GM23338 (cell line): ENCODE measurements around the gene KATNIP. TPM values are rescaled to one million over a fixed set of nuclear protein-coding genes. Genes with fewer than 3 reads are reported as not detected.

Source experiments
- ATAC-seq: fragments of 200-7000 bp; cut with Tn5 transposase; 3 replicates; pipeline ENCODE4 v1.9.1; 2020
- DNase-seq: peaks from one replicate; pipeline ENCODE4 v3.0.0-alpha.2; 2015; ENCODE audit warnings: low spot score
- H2AFZ ChIP-seq: fragments of 200-600 bp; sonication (generic); 2 replicates; pipeline ENCODE4 v1.8.0; 2016; ENCODE audit warnings: antibody characterized with exemption, mild to moderate bottlenecking, moderate library complexity
- H3F3A ChIP-seq: fragments of 200-600 bp; sonication (generic); replicated peaks from 2 replicates; pipeline ENCODE4 v1.8.0; 2017; ENCODE audit warnings: antibody characterized with exemption, mixed run types, low read depth
- H3K27ac ChIP-seq: fragments of 200-600 bp; sonication (generic); 2 replicates; pipeline ENCODE4 v1.6.1; 2016; ENCODE audit warnings: low read depth
- H3K27me3 ChIP-seq: fragments of 200-600 bp; sonication (generic); 2 replicates; pipeline ENCODE4 v1.8.0; 2016; ENCODE audit warnings: mild to moderate bottlenecking, mixed run types, moderate library complexity; ENCODE audit not compliant: insufficient read depth
- H3K36me3 ChIP-seq: fragments of 200-600 bp; sonication (generic); 2 replicates; pipeline ENCODE4 v1.8.0; 2016; ENCODE audit warnings: mild to moderate bottlenecking; ENCODE audit not compliant: insufficient read depth
- H3K4me1 ChIP-seq: fragments of 200-600 bp; sonication (generic); 2 replicates; pipeline ENCODE4 v1.8.0; 2016; ENCODE audit warnings: mild to moderate bottlenecking, moderate library complexity; ENCODE audit not compliant: insufficient read depth
- H3K4me2 ChIP-seq: fragments of 200-600 bp; sonication (generic); 2 replicates; pipeline ENCODE4 v1.7.1; 2017; ENCODE audit warnings: mixed run types
- H3K4me3 ChIP-seq: fragments of 200-600 bp; sonication (generic); 2 replicates; pipeline ENCODE4 v1.6.1; 2016; ENCODE audit warnings: mixed run types
- H3K79me2 ChIP-seq: fragments of 200-600 bp; sonication (generic); replicated peaks from 2 replicates; pipeline ENCODE4 v1.8.0; 2017; ENCODE audit warnings: mild to moderate bottlenecking; ENCODE audit not compliant: insufficient read depth
- H3K9me2 ChIP-seq: fragments of 200-600 bp; sonication (generic); 2 replicates; pipeline ENCODE4 v1.8.0; 2017; ENCODE audit not compliant: insufficient read depth
- H4K20me1 ChIP-seq: fragments of 200-600 bp; sonication (generic); replicated peaks from 2 replicates; pipeline ENCODE4 v1.8.0; 2017; ENCODE audit warnings: mild to moderate bottlenecking; ENCODE audit not compliant: insufficient read depth
- H3K27ac Mint-ChIP-seq: 2 replicates; pipeline ENCODE4 v1.8.0; 2020; ENCODE audit warnings: inconsistent platforms, mild to moderate bottlenecking, moderate library complexity, mixed read lengths
- H3K27me3 Mint-ChIP-seq: 3 replicates; pipeline ENCODE4 v1.8.0; 2022; ENCODE audit warnings: low read depth, mild to moderate bottlenecking, moderate library complexity, mixed read lengths, inconsistent platforms; ENCODE audit not compliant: insufficient read depth, poor library complexity
- H3K36me3 Mint-ChIP-seq: 3 replicates; pipeline ENCODE4 v1.8.0; 2021; ENCODE audit warnings: low read depth, mild to moderate bottlenecking, inconsistent platforms, moderate library complexity, mixed read lengths
- H3K4me1 Mint-ChIP-seq: 3 replicates; pipeline ENCODE4 v1.8.0; 2020; ENCODE audit warnings: mild to moderate bottlenecking, inconsistent platforms, mixed read lengths
- H3K4me3 Mint-ChIP-seq: 3 replicates; pipeline ENCODE4 v1.8.0; 2021; ENCODE audit warnings: moderate library complexity, mild to moderate bottlenecking, inconsistent platforms, mixed read lengths
- H3K9me3 Mint-ChIP-seq: 3 replicates; pipeline ENCODE4 v1.8.0; 2020; ENCODE audit warnings: moderate library complexity, mild to moderate bottlenecking, inconsistent platforms, mixed read lengths
- CREB1 ChIP-seq: fragments of 250-450 bp; sonication (Bioruptor Pico); IDR thresholded peaks from 2 replicates; pipeline ENCODE4 v1.5.0; 2020; ENCODE audit warnings: low read depth, mild to moderate bottlenecking, moderate library complexity
- EZH2 ChIP-seq: fragments of 200-600 bp; sonication (generic); IDR thresholded peaks from one replicate; pipeline ENCODE4 v1.8.0; 2017; ENCODE audit warnings: antibody characterized with exemption, mild to moderate bottlenecking, low read depth; ENCODE audit not compliant: unreplicated experiment
- NANOG ChIP-seq: IDR thresholded peaks from 2 replicates; pipeline ENCODE4 v1.6.1; 2016; ENCODE audit warnings: antibody characterized with exemption, borderline replicate concordance
- ZNF331 ChIP-seq: fragments of 250-450 bp; sonication (Bioruptor Pico); IDR thresholded peaks from 2 replicates; pipeline ENCODE4 v1.5.0; 2020; ENCODE audit warnings: low read depth, mild to moderate bottlenecking, moderate library complexity
- polyA plus RNA-seq: library from polyadenylated mRNA; unstranded; fragments of >200 nt; fragmentation: Nextera tagmentation; extraction: Ambion mirVana; gene quantifications from 2 replicates; pipeline ENCODE4 v1.2.1, GENCODE V29; 2016
- total RNA-seq: library from RNA; depleted of rRNA; stranded (reverse); fragments of >200 nt; shearing (Covaris generic); gene quantifications from 2 replicates; pipeline ENCODE4 v1.2.3, GENCODE V29; 2014
- TF ChIP-seq, protein P1 (sequence below): fragments of 250-450 bp; sonication (Bioruptor Pico); IDR thresholded peaks from 2 replicates; pipeline ENCODE4 v1.5.0; 2020; ENCODE audit warnings: mild to moderate bottlenecking, moderate library complexity
- TF ChIP-seq, protein P2 (sequence below): IDR thresholded peaks from one replicate; pipeline ENCODE4 v1.6.1; 2018; ENCODE audit warnings: antibody characterized with exemption; ENCODE audit not compliant: unreplicated experiment

The KATNIP gene
- total and polyA plus RNA-seq, 2 experiments from 2014 or later: 7.0 to 11.8 TPM

DNA sequence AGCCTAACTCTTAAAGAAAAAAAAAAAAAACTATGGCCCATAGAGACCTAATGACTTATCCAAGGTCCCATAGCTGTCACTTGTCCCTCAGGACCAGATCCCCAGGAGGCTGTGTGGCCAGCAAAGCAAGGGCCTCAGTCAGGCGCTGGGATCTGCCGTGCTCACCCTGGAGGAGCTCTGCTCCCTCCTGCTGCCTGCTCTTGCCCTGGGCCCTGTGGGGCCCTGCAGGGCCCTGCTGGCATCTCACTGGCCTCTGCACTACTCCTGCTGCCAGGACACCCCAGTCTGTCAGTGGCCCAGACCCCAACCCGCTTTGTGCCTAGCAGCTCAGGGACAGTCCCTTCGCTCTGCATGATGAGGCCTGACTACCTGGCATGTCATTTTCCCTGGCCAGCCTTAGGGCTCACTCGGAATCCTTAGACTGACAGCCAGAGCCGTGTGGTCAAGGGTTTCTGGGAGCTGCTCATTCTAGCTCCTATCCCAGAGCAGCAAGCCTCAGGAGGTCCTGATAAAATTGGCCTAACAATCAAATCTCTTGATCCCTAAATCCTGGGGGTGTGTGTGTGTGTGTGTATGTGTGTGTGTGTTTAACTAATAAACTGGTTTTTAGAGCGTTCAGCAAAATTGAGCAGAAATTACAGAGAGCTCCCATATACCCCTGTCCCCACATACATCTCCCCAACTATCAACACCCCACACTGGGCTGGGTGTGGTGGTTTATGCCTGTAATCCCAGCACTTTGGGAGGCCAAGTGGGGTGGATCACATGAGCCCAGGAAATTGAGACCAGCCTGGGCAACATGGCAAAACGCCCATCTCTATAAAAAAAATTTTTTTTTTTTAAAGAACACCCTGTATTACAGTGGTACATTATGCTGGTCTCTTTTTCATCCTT lies 21.7 kb downstream of the KATNIP start (continued):
- TF ChIP-seq, protein P1, sequence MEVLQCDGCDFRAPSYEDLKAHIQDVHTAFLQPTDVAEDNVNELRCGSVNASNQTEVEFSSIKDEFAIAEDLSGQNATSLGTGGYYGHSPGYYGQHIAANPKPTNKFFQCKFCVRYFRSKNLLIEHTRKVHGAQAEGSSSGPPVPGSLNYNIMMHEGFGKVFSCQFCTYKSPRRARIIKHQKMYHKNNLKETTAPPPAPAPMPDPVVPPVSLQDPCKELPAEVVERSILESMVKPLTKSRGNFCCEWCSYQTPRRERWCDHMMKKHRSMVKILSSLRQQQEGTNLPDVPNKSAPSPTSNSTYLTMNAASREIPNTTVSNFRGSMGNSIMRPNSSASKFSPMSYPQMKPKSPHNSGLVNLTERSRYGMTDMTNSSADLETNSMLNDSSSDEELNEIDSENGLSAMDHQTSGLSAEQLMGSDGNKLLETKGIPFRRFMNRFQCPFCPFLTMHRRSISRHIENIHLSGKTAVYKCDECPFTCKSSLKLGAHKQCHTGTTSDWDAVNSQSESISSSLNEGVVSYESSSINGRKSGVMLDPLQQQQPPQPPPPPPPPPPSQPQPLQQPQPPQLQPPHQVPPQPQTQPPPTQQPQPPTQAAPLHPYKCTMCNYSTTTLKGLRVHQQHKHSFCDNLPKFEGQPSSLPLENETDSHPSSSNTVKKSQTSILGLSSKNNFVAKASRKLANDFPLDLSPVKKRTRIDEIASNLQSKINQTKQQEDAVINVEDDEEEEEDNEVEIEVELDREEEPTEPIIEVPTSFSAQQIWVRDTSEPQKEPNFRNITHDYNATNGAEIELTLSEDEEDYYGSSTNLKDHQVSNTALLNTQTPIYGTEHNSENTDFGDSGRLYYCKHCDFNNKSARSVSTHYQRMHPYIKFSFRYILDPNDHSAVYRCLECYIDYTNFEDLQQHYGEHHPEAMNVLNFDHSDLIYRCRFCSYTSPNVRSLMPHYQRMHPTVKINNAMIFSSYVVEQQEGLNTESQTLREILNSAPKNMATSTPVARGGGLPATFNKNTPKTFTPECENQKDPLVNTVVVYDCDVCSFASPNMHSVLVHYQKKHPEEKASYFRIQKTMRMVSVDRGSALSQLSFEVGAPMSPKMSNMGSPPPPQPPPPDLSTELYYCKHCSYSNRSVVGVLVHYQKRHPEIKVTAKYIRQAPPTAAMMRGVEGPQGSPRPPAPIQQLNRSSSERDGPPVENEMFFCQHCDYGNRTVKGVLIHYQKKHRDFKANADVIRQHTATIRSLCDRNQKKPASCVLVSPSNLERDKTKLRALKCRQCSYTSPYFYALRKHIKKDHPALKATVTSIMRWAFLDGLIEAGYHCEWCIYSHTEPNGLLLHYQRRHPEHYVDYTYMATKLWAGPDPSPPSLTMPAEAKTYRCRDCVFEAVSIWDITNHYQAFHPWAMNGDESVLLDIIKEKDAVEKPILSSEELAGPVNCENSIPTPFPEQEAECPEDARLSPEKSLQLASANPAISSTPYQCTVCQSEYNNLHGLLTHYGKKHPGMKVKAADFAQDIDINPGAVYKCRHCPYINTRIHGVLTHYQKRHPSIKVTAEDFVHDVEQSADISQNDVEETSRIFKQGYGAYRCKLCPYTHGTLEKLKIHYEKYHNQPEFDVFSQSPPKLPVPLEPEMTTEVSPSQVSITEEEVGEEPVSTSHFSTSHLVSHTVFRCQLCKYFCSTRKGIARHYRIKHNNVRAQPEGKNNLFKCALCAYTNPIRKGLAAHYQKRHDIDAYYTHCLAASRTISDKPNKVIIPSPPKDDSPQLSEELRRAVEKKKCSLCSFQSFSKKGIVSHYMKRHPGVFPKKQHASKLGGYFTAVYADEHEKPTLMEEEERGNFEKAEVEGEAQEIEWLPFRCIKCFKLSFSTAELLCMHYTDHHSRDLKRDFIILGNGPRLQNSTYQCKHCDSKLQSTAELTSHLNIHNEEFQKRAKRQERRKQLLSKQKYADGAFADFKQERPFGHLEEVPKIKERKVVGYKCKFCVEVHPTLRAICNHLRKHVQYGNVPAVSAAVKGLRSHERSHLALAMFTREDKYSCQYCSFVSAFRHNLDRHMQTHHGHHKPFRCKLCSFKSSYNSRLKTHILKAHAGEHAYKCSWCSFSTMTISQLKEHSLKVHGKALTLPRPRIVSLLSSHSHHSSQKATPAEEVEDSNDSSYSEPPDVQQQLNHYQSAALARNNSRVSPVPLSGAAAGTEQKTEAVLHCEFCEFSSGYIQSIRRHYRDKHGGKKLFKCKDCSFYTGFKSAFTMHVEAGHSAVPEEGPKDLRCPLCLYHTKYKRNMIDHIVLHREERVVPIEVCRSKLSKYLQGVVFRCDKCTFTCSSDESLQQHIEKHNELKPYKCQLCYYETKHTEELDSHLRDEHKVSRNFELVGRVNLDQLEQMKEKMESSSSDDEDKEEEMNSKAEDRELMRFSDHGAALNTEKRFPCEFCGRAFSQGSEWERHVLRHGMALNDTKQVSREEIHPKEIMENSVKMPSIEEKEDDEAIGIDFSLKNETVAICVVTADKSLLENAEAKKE (CRISPR knock-in tag): no peak
- TF ChIP-seq EZH2 (no peak), NANOG (no peak), CREB1 (CRISPR knock-in tag) (no peak)

DNA sequence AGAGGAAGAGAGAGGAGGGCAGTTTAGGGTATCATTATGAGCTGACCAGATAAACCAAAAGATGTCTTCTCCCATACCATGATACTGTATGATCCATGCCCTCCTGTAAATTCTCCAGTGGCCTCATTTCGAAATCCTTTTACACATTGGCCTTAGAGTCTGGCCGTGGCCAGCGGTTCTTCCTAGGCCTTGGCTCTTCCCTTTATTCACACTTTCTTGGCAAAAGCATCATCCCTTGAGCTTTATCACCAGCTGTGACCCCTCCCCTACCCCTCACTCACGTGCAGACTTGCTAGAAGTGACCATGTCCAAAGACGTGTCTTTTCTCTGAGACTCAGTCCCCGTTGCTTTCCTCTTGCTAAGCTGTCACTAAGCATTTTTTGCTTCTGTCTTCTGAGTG lies 22.8 kb downstream of the KATNIP start:
- Mint-ChIP-seq H3K27ac (no peak overlapping the region), H3K9me3 (no peaks in the 10 kb centered on the region), H3K36me3 (no peaks in the 10 kb centered on the region), H3K4me1 (no peaks in the 10 kb centered on the region), H3K27me3 (no peaks in the 10 kb centered on the region), H3K4me3 (no peak overlapping the region)
- H3K27ac ChIP-seq: no peak overlapping the region
- H3K36me3 ChIP-seq: no peaks in the 10 kb centered on the region
- no peaks in the 10 kb centered on the region for H3K27me3 ChIP-seq
- ATAC-seq (no peak), DNase-seq (no peak)
- H3K9me2 ChIP-seq: no peaks in the 10 kb centered on the region
- no peaks in the 10 kb centered on the region; the same call in 1 of the 2 replicates for H4K20me1 ChIP-seq
- no peaks in the 10 kb centered on the region for H3K79me2 ChIP-seq
- H3K4me2 ChIP-seq: no peak overlapping the region
- H2AFZ ChIP-seq: no peak overlapping the region
- H3K4me1 ChIP-seq: no peaks in the 10 kb centered on the region
- no peaks in the 10 kb centered on the region for H3F3A ChIP-seq
- H3K4me3 ChIP-seq: no peak overlapping the region
- TF ChIP-seq NANOG (no peak), ZNF331 (CRISPR knock-in tag) (no peak)
- TF ChIP-seq, protein P2, sequence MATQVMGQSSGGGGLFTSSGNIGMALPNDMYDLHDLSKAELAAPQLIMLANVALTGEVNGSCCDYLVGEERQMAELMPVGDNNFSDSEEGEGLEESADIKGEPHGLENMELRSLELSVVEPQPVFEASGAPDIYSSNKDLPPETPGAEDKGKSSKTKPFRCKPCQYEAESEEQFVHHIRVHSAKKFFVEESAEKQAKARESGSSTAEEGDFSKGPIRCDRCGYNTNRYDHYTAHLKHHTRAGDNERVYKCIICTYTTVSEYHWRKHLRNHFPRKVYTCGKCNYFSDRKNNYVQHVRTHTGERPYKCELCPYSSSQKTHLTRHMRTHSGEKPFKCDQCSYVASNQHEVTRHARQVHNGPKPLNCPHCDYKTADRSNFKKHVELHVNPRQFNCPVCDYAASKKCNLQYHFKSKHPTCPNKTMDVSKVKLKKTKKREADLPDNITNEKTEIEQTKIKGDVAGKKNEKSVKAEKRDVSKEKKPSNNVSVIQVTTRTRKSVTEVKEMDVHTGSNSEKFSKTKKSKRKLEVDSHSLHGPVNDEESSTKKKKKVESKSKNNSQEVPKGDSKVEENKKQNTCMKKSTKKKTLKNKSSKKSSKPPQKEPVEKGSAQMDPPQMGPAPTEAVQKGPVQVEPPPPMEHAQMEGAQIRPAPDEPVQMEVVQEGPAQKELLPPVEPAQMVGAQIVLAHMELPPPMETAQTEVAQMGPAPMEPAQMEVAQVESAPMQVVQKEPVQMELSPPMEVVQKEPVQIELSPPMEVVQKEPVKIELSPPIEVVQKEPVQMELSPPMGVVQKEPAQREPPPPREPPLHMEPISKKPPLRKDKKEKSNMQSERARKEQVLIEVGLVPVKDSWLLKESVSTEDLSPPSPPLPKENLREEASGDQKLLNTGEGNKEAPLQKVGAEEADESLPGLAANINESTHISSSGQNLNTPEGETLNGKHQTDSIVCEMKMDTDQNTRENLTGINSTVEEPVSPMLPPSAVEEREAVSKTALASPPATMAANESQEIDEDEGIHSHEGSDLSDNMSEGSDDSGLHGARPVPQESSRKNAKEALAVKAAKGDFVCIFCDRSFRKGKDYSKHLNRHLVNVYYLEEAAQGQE: no peak
